Fibroblast of lung (primary cell): ENCODE results near the gene DLAT.

Experiments used
- EZH2 ChIP-seq: IDR thresholded peaks from 2 replicates; pipeline ENCODE4 v1.5.1; 2012; ENCODE audit warnings: low read length, control low read depth, mild to moderate bottlenecking; ENCODE audit errors: missing control alignments
- TF ChIP-seq, protein P1 (sequence below), 2 donors: IDR thresholded peaks in 1 of 2; conservative IDR thresholded peaks in 1 of 2; 1 replicate in 1 of 2; 2 replicates in 1 of 2; pipeline ENCODE4 v1.5.1; 2011 to 2012; ENCODE audit warnings: low read length in 2 of 2, control low read depth in 1 of 2, inconsistent platforms in 1 of 2, low read depth in 1 of 2, mild to moderate bottlenecking in 1 of 2

GRCh38 chr11:112042961-112043304 is 17.7 kb downstream of the DLAT start:
- TF ChIP-seq, protein P1, sequence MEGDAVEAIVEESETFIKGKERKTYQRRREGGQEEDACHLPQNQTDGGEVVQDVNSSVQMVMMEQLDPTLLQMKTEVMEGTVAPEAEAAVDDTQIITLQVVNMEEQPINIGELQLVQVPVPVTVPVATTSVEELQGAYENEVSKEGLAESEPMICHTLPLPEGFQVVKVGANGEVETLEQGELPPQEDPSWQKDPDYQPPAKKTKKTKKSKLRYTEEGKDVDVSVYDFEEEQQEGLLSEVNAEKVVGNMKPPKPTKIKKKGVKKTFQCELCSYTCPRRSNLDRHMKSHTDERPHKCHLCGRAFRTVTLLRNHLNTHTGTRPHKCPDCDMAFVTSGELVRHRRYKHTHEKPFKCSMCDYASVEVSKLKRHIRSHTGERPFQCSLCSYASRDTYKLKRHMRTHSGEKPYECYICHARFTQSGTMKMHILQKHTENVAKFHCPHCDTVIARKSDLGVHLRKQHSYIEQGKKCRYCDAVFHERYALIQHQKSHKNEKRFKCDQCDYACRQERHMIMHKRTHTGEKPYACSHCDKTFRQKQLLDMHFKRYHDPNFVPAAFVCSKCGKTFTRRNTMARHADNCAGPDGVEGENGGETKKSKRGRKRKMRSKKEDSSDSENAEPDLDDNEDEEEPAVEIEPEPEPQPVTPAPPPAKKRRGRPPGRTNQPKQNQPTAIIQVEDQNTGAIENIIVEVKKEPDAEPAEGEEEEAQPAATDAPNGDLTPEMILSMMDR (conservative IDR thresholded peaks at IDR 0.05 in 1 of 2, IDR thresholded peaks at IDR 0.05 in 1 of 2; ENCODE audit: low read depth in 1 of 2, low read length in 2 of 2), result no peak
- no peak for TF ChIP-seq EZH2
